IMR-90 (cell line): ENCODE measurements around the gene EYS. TPM values are rescaled to one million over a fixed set of nuclear protein-coding genes. Genes with fewer than 3 reads are reported as not detected.

ENCODE experiments used
- ATAC-seq: fragments of 200-7000 bp; cut with Tn5 transposase; 2 replicates; pipeline ENCODE4 v1.9.1; 2020; ENCODE audit warnings: low read depth, mild to moderate bottlenecking, moderate library complexity
- BruUV-seq: library from RNA; stranded (reverse); fragments of 400-500 nt; replicated peaks from 2 replicates; lab custom pipeline; 2021; lab: Mats Ljungman, UMichigan
- CTCF ChIA-PET: fragments of 300-600 bp; formaldehyde crosslinking; extraction: SDS; loops from one replicate; lab custom pipeline; 2021; ENCODE audit warnings: antibody characterized with exemption; lab: Yijun Ruan, JAX
- POLR2A ChIA-PET: fragments of 300-600 bp; sonication (Branson Sonifier 250); formaldehyde crosslinking; loops from one replicate; lab custom pipeline; 2022; ENCODE audit warnings: antibody characterized with exemption; ENCODE audit not compliant: unreplicated experiment; lab: Charles Lee
- DNase-seq: peaks from one replicate; pipeline ENCODE4 v3.0.0; 2013
- H2AFZ ChIP-seq: replicated peaks from 2 replicates; pipeline ENCODE3; 2013; ENCODE audit warnings: low read length, mild to moderate bottlenecking; ENCODE audit not compliant: poor library complexity
- H2AK5ac ChIP-seq: 2 replicates; pipeline ENCODE4 v1.6.1; 2013; ENCODE audit warnings: low read depth, low read length, inconsistent platforms
- H2AK9ac ChIP-seq: replicated peaks from 2 replicates; pipeline ENCODE3; 2013; ENCODE audit warnings: mild to moderate bottlenecking, low read depth, low read length, moderate library complexity; ENCODE audit not compliant: poor library complexity
- H2BK120ac ChIP-seq: 2 replicates; pipeline ENCODE4 v1.6.1; 2013; ENCODE audit warnings: low read depth, low read length, inconsistent platforms
- H2BK15ac ChIP-seq: 3 replicates; pipeline ENCODE4 v1.6.1; 2013; ENCODE audit warnings: low read depth, low read length, inconsistent platforms
- H2BK20ac ChIP-seq: 2 replicates; pipeline ENCODE4 v1.6.1; 2013; ENCODE audit warnings: low read depth, mild to moderate bottlenecking, inconsistent platforms, low read length, moderate library complexity
- H2BK5ac ChIP-seq: 2 replicates; pipeline ENCODE4 v1.6.1; 2013; ENCODE audit warnings: mild to moderate bottlenecking, low read depth, low read length, inconsistent platforms; ENCODE audit not compliant: poor library complexity, severe bottlenecking
- H3K14ac ChIP-seq: replicated peaks from 2 replicates; pipeline ENCODE4 v1.6.1; 2013; ENCODE audit warnings: low read depth, low read length, inconsistent platforms
- H3K18ac ChIP-seq: 2 replicates; pipeline ENCODE4 v1.6.1; 2013; ENCODE audit warnings: low read depth, low read length, control low read depth
- H3K23ac ChIP-seq: 2 replicates; pipeline ENCODE4 v1.6.1; 2013; ENCODE audit warnings: low read depth, low read length, inconsistent platforms
- H3K27ac ChIP-seq: 2 replicates; pipeline ENCODE4 v1.5.1; 2013; ENCODE audit warnings: mild to moderate bottlenecking, control low read depth, low read length; ENCODE audit not compliant: insufficient read depth
- H3K27me3 ChIP-seq: 2 replicates; pipeline ENCODE4 v1.6.1; 2013; ENCODE audit warnings: low read length; ENCODE audit not compliant: control insufficient read depth, insufficient read depth
- H3K36me3 ChIP-seq: 2 replicates; pipeline ENCODE4 v1.6.1; 2013; ENCODE audit warnings: low read length, mixed read lengths; ENCODE audit not compliant: control insufficient read depth, insufficient read depth
- H3K4ac ChIP-seq: 2 replicates; pipeline ENCODE4 v1.6.1; 2013; ENCODE audit warnings: low read depth, low read length, inconsistent platforms
- H3K4me1 ChIP-seq: 2 replicates; pipeline ENCODE4 v1.6.1; 2013; ENCODE audit warnings: low read length, mixed read lengths; ENCODE audit not compliant: control insufficient read depth, insufficient read depth
- H3K4me2 ChIP-seq: 2 replicates; pipeline ENCODE4 v1.6.1; 2013; ENCODE audit warnings: low read depth, mild to moderate bottlenecking, control low read depth, low read length, moderate library complexity
- H3K4me3 ChIP-seq: 2 replicates; pipeline ENCODE4 v1.5.1; 2013; ENCODE audit warnings: low read depth, mild to moderate bottlenecking, control low read depth, low read length, moderate library complexity; ENCODE audit not compliant: insufficient read depth
- H3K56ac ChIP-seq: 2 replicates; pipeline ENCODE4 v1.6.1; 2013; ENCODE audit warnings: low read length, inconsistent platforms; ENCODE audit not compliant: insufficient read depth; ENCODE audit errors: extremely low read depth
- H3K79me1 ChIP-seq, 2 experiments: 2 replicates each; pipeline ENCODE4 v1.6.1; 2013; ENCODE audit warnings: low read length in 2 of 2, inconsistent platforms in 1 of 2, low read depth in 1 of 2
- H3K9ac ChIP-seq: 2 replicates; pipeline ENCODE4 v1.6.1; 2013; ENCODE audit warnings: low read depth, low read length, control low read depth
- H3K9me1 ChIP-seq: 2 replicates; pipeline ENCODE4 v1.6.1; 2013; ENCODE audit warnings: low read length, inconsistent platforms; ENCODE audit not compliant: insufficient read depth
- H3K9me3 ChIP-seq: 2 replicates; pipeline ENCODE4 v1.6.1; 2013; ENCODE audit warnings: low read length; ENCODE audit not compliant: control insufficient read depth, insufficient read depth
- H4K20me1 ChIP-seq: 2 replicates; pipeline ENCODE4 v1.6.1; 2013; ENCODE audit warnings: low read length, inconsistent platforms; ENCODE audit not compliant: insufficient read depth
- H4K5ac ChIP-seq: 2 replicates; pipeline ENCODE4 v1.6.1; 2013; ENCODE audit warnings: mild to moderate bottlenecking, low read depth, low read length, control low read depth
- H4K8ac ChIP-seq, 2 experiments: 2 replicates each; pipeline ENCODE4 v1.6.1; 2013; ENCODE audit warnings: low read depth in 2 of 2, low read length in 2 of 2, control low read depth in 1 of 2, inconsistent platforms in 1 of 2
- H4K91ac ChIP-seq: 2 replicates; pipeline ENCODE4 v1.6.1; 2013; ENCODE audit warnings: low read depth, low read length, inconsistent platforms; ENCODE audit not compliant: insufficient read depth
- MAFK ChIP-seq: IDR thresholded peaks from 2 replicates; pipeline ENCODE4 v1.6.1; 2012; ENCODE audit warnings: low read depth, low read length, improper control_type of control experiment
- NFE2L2 ChIP-seq: fragments of 150-350 bp; IDR thresholded peaks from 2 replicates; pipeline ENCODE4 v1.6.1; 2016; ENCODE audit warnings: low read depth, mild to moderate bottlenecking, low read length
- dilution Hi-C: fragments of 300-500 bp; cut with HindIII; formaldehyde crosslinking; loops from one replicate; pipeline ENCODE4 v1.14.3; 2018; ENCODE audit warnings: low sequenced_read_pairs; ENCODE audit not compliant: unreplicated experiment
- in situ Hi-C: fragments of 300-500 bp; cut with MboI; formaldehyde crosslinking; loops from 3 replicates; pipeline ENCODE4 v1.14.3; 2019; ENCODE audit warnings: low sequenced_read_pairs, inconsistent platforms, mixed read lengths
- intact Hi-C: fragments of 100-400 bp; cut with micrococcal nuclease; formaldehyde crosslinking; loops from 2 replicates; pipeline ENCODE4 v1.10.0; 2022
- polyA plus RNA-seq, 3 experiments: library from polyadenylated mRNA; depleted of rRNA; stranded (reverse); fragments of >200 nt; gene quantifications; 2 replicates each; pipeline ENCODE4 v1.2.3, GENCODE V29; 2012; ENCODE audit warnings: low replicate concordance in 1 of 3
- total RNA-seq: library from RNA; depleted of rRNA; stranded (reverse); fragments of >200 nt; gene quantifications from 2 replicates; pipeline ENCODE4 v1.2.3, GENCODE V29; 2012

Gene EYS
- total and polyA plus RNA-seq, 2 of the 4 experiments (the other 2 are of a cell fraction): under 0.01 TPM; not detected in 1

- Histone ChIP-seq H3K9me3 (no peaks in the 10 kb centered on the region), H4K8ac (no peak overlapping the region), H4K20me1 (no peaks in the 10 kb centered on the region), H3K23ac (no peak overlapping the region), H3K4me3 (no peak overlapping the region), H3K9ac (no peak overlapping the region), H2AK5ac (no peak overlapping the region), H3K14ac (no peak overlapping the region), H3K27me3 (peaks cover 4% of the 10 kb centered on the region), H3K9me1 (no peaks in the 10 kb centered on the region), H3K56ac (no peak overlapping the region), H3K4me2 (no peak overlapping the region), H3K79me1 (no peaks in the 10 kb centered on the region), H3K36me3 (no peaks in the 10 kb centered on the region), H3K4ac (no peak overlapping the region), H2AFZ (no peak overlapping the region), H4K91ac (no peak overlapping the region), H2AK9ac (no peak overlapping the region), H3K4me1 (no peaks in the 10 kb centered on the region), H2BK120ac (no peak overlapping the region), H3K18ac (no peak overlapping the region), H3K27ac (no peak overlapping the region), H2BK5ac (no peak overlapping the region), H2BK20ac (no peak overlapping the region), H4K5ac (no peak overlapping the region), H2BK15ac (no peak overlapping the region)
- in situ Hi-C loops (loop anchor here (5.0 kb wide), 2 partner anchors 163 to 408 kb away; no protein-coding TSS in a partner anchor), dilution Hi-C loops (no loop called here), intact Hi-C loops (no loop called here)
- DNase-seq (no peak), ATAC-seq (no peak)
- POLR2A ChIA-PET: no interaction called here
- peak; percentile 23; the same call in 1 of the 2 replicates for TF ChIP-seq MAFK
- no peak for TF ChIP-seq NFE2L2
- BruUV-seq: no TSS peak
- CTCF ChIA-PET: no interaction called here
These were observed 1946.8 kb downstream of the EYS start for GRCh38 chr6:63760199-63760598.
